ENCODE data around the gene CCDC157.
"Not testable (repeated sequence)": the region's sequence is repeated elsewhere in the genome, so short reads cannot be mapped to it uniquely, and the experiment has no call there.

The CCDC157 gene

DNA sequence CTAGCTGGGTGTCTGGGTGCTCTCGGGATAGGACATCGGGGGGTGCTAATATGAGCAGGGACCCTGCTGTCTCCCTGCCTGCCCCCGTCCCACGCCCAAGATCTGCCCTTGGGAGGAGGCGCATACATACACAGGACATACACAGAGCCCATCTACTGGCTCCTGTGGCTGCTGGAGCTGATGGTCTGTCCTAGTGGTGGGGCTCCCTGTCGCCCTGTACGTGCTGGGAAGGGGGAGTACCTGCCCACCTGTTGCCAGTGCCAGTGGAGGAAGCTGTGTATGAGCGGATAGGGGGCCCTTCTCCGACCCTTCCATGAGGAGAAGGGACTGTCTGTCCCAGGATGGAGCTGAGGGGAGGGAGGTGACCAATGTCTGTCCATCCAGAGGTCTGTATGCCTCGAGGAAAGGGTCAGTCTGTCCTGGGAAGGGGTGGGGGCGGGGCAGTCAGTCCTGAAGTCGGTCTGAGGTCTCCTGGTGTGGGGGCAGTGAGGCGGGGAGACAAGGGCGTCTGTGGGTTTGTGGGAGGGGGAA is 31.0 kb upstream of the CCDC157 start:
- in situ Hi-C loops (cut with HindIII; ENCODE audit: low sequenced_read_pairs): no loop called here

DNA sequence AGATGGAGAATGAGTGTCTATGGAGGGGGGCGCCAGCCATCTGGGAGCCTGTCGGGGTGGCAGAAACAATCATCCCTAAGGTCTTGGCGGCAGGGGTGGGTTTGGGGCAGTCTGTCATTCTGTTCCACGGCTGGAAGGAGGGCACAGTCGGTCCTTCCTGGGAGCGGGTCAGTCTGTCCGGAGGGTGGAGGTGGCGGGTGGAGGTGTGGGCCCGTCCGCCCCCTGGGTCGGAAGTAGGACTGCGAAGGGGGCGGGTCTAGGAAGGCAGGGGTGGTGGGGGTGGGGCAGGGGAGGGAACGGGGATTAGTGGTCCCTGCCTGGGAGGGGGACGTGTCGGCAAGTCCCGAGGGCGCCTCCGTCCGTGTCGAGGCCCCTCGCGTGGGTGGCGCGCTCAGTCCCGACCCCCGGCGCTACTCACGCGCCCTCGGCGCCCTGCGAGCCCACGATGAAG is 30.5 kb upstream of the CCDC157 start:
- in situ Hi-C loops (cut with HindIII; ENCODE audit: low sequenced_read_pairs): no loop called here

DNA sequence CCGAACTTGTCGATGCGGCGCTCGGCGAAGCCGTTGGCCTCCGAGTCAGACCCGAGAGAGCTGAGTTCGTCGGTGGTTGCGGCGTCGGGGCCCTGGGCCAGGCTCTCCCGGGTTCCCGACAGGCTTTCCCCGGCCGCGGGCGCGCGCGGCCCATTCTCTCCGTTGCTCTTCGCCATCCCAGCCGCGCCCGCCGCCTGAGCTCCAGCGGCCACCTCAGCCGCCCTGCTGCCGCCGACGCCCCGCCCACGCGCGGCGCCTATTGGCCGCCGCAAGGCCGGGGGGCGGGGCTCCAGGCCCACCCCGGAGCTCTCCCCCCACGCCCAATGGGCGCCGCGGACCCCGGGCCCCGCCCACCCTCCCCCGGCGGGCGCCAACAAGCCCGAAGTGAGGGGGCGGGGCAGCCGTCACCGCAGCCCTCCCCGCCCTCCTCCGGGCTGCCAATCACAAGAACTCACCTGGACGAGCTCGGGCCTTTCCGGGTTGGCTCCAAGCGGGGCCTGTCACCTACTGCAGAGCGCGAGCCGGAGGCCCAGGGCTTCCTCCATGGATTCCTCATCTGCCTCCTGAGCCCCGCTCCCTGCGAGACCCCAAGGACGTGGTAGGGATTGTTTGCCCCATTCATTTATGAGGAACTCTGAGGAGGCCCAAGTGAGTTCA is 30.0 kb upstream of the CCDC157 start, which contains the start of gene TBC1D10A:
Gene TBC1D10A (minus strand): TSS at position 236 of the 657 bp plus-strand sequence. CDS start 60 bp downstream, at position 176.
- in situ Hi-C loops (cut with HindIII; ENCODE audit: low sequenced_read_pairs): no loop called here

DNA sequence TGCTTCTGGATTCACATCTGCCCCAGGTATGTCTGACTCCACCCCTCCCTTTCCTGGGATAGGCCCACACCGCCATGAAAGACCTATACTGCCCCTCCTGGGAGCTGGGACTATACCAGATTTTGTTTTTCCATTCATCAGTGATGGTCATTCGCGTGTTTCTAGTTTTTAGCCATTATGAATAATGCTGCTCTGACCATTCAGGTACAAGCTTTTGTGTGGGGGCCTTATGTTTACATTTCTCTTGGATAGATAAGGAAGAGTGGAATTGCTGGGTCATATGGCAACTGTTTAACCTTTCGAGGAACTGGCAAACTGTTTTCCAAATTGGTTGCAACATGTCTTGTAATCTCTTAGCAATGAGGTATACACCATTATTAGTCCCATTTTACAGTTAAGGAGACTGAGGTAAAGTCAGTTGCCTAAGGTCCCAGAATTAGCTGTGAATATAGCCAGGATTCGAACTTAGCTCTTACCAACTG is 28.9 kb upstream of the CCDC157 start:
- in situ Hi-C loops (cut with HindIII; ENCODE audit: low sequenced_read_pairs): no loop called here

DNA sequence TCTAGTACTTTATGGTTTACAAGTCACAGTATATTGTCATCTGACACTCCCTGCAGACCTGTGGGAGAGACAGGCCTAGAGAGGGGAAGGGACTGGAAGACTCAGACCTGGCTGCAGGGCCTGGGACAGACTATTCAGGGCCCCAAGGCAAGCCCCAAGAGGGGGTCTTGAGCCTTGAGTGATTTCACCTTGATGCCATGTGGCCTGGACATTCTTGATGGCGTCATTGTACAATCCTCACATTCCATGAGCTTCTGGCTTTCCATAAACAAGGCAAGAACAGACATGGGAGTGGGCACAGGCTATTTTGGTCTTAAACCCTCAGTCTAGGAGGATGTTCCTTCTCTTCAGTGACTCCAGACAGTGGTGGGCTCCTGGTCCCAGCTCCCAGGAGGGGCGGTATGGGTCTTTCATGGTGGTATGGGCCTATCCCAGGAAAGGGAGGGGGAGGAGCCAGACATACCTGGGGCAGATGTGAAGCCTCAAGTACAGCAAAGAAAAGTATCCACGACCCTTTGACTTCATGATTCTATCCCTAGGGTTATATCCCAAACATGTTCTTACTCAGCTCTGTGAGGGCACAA is 28.2 kb upstream of the CCDC157 start:
- in situ Hi-C loops (cut with HindIII; ENCODE audit: low sequenced_read_pairs): no loop called here

DNA sequence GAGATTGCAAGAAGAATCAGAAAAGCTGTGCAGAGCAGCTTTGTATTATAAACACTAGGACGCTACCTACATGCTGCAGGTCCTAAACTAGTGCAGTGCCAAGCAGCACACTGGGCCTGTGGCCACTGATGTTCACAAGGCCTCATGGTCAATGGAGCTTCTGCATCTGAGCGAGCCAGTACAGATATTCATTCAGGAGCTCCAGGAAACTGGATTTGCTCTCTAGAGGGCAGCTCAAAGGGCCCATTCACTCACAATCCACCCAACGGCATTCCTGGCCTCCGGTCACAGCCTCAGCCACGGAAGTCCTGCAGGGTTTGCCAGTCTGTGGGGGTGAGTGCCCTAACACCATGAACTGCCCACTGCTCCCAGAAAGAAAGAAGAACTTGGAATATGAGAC is 24.3 kb upstream of the CCDC157 start:
- in situ Hi-C loops (cut with HindIII; ENCODE audit: low sequenced_read_pairs): no loop called here

DNA sequence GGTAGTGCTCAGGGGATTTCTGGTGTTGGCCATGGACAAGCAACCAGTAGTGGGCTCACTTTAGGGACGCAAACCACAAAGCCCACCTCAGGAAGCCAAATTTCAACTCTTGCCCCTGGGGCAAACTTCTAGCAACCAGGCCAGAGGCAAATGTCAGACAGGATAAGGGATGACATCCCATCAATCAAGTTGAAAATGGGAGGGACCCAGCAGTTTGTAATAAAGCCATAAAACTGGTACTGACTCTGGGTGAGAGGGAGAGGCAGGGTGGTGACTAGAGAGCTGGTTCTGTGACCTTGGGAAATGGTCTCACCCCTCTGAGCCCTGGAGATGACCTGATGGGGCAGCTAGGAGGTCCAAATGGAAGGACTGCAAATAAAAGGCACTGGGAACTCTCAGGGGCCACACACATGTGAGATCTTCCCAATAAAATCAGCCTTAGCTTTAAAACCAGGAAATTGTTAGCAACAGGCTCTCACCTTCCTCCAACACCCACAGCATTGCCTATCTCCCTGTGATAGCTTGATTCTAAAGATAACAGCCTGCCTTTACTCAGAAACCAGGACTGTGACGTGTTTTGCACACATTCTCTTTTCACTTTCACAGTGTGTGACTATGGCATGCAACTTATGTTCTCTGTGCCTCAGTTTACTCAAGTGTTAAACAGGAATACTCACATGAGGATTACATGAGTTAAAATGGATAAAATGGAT is 23.7 kb upstream of the CCDC157 start:
- in situ Hi-C loops (cut with HindIII; ENCODE audit: low sequenced_read_pairs): no loop called here

DNA sequence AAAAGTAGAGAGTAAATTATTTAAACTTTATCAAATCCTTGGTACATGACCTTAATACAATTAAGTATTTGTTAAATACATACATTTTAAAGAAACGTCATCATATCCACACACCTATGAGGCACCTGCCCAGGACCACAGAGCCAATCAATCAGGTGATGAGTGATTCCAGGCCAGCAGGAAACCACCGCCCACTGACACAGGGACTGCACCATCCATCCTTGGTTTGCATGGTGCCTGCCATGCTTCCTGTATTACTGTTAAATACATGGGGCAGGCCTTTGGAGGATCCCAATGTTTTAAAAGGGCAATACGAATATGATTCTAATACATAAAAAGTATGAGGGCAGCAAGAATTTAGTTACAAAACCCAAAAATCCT is 23.1 kb upstream of the CCDC157 start:
- in situ Hi-C loops (cut with HindIII; ENCODE audit: low sequenced_read_pairs): no loop called here

DNA sequence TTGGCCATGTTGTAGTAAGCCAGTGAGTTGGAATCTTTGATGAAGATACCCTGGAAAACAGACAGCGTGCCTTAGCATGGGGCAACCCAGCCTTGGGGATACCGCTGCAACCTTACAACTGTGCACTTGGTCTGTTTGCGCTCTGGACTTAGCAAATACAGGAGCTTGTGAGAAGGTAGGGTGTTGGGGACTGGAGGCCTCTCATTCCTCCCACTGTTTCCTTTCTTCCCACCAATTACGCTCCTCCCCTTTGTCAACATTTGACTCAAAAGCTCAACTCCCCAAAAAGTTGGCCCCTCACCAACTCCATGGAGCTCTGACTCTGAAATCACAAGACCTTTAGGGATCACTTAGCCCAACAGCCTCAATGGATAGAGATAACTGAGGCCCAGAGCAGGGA is 22.2 kb upstream of the CCDC157 start:
- in situ Hi-C loops (cut with HindIII; ENCODE audit: low sequenced_read_pairs): no loop called here

DNA sequence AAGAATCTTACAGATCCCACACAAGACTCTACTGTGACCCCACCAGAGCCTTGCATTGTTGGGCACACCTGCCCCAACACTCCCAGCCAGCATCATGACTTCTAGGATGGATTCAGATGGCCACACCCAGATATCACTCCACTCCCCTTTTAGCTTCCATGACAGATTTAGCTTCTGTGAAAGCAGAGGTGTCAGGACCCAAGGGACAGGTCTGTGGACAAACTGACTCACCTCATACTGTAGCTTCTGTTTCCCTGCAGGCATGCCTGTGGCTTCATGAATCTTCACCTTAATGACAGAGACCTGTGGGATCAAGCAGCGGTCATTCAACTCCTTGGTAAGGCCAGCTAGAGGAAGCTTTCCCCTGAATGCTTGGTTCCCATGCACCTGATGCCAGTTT is 21.6 kb upstream of the CCDC157 start:
- in situ Hi-C loops (cut with HindIII; ENCODE audit: low sequenced_read_pairs): no loop called here

DNA sequence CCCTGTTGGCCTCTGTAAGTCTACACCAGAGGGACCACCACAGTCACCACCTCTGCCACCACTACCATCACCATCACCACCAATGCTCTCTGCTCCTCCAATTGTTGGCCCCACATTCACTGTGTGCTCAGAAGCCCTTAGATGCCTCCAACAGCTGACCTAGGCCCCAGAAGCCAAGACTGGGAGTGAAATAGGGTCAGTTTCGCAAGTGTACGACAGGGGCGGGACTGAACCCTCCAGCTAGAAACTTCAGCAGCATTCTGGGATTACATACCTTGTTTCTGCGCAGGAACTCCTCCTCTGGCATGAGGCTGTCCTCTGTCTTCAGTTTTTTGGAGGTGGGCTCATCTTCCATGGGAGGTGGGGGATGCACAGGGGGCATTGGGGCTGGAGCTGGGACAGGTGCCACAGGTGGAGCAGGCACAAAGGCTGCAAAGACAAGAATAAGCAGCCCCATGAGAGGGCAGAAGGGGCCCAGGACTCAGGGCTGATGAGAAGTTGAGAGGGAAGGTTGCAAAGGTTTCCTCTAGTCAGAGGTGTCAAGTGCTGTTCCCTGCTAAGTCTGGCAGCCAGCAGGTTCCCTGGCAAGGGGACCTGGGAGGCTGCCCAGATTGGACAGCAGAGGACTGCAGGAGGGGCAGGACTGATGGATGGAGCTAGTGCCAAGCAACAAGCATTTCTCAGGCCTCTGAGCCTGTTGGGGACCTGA is 19.9 kb upstream of the CCDC157 start:
- in situ Hi-C loops (cut with HindIII; ENCODE audit: low sequenced_read_pairs): no loop called here

DNA sequence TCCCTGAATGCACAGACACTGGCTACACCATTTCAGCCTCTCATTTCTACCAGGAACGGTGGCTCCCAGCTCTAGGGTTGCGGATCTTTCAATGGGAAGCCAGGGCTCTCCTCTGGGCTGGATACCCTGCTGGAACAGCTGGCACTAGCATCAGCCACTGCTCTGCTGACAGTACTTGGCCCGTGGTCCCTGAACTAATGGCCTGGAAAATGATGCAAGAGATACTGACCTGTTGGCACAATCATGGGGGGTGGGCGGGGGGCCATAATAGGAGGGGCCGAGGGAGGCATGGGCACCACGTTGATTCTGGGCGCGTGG is 19.4 kb upstream of the CCDC157 start:
- in situ Hi-C loops (cut with HindIII; ENCODE audit: low sequenced_read_pairs): no loop called here

DNA sequence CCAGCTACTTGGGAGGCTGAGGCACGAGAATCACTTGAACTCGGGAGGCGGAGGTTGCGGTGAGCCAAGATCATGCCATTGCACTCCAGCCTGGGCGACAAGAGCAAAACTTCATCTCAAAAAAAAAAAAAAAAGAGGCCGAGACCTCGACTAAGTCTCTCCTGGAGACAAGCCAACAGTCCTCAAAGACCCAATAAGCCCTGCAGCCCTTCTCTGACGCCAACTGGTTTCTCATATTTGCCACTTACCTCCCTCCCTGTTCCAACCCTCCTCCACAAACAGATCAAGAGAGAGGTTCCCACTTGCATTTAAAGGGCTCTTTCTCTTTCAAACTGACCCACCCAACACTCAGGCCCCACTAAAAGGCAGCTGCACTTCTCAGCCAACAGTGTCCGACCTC is 18.5 kb upstream of the CCDC157 start:
- in situ Hi-C loops (cut with HindIII; ENCODE audit: low sequenced_read_pairs): not testable (repeated sequence)

DNA sequence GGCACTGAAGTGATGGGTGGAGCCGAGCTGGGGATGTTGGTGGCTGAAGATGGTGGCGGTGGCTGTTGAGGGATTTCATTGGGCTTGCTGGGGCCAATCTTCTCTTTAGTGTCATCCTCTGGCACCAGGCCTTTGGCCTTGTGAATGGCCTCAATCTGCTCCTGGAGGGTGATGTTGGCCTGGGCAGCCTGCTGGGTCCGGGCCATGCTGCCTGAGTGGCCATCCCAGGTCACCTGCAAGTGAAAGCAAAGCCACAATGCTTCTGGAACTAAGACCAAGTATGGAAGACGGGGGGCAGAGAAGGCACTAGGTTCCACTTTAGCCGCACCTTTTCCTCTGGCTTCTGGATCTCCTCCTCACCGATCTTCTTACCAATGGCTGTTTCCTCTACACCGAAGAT is 18.0 kb upstream of the CCDC157 start:
- in situ Hi-C loops (cut with HindIII; ENCODE audit: low sequenced_read_pairs): no loop called here

DNA sequence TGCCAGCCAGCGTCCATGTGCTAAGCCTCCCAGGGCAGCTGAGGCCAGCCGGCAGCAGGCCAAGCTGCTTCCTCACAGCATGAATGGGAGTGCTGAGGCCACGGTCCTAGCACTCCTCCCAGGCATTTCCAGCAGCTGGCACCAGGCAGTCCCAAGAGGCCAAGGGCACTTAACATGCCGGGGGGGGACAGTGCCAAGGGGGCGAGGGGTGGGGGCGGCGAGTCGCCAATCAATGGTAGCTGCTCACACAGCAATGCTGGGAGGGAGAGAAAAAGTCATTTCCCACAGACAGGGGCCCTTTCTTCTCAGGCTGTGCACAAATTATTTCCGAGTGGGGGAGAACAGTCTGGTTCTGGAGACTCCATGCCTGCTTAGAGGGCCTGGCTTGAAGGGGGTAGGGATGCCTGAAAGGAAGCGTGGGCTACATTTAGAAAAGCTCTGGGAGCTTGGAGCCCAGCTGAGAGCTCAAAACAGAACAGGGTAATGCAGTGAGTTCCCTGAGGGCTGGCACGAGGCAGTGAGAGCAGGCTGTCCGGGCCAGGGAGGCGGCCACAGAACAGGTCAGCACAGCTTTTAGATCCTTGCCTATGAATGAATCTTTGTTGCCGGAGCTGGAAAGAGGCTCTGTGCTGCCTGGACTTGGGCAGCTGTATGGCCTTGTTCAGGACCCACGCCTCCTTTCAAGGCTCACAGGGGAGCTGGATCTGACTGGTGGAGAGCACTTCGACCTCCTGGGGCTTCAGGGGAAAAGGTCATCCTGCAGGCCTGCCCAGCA is 15.7 kb upstream of the CCDC157 start:
- in situ Hi-C loops (cut with HindIII; ENCODE audit: low sequenced_read_pairs): no loop called here

DNA sequence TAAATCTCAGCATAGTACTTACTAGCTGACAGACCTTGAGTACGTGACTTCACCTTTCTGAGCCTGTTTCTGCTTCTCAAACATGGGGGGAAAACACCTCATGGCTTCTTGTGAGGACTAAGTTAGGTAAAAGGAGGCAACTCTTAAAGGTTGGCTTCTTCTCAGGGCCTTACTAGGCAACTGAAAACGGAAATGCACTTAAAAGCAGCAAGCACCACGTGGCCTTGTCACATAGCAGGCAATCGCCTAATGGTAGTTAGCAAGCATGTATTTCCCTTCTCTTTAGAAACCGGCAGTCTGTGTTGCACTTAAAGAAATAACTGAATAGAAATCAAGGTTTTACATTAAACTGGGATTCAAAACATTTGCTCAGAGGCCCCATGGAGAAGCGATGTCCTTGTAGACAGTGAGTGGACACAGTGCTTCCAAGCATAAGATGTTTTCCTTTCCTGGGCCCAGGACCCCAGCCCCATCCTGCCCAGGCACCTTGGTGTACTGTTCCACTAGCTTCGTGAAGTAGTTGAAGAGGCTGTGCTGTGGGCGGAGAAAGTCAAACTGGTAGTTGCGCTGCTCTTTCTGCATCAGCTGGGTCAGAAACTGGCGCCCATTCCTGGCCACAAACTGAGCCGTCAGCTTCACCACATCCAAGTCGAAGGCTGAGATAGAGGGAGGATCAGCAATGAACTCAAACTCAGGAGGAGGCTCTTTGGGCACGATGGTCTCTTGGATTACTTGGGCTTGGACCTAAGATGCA is 12.2 kb upstream of the CCDC157 start:
- in situ Hi-C loops (cut with HindIII; ENCODE audit: low sequenced_read_pairs): no loop called here

DNA sequence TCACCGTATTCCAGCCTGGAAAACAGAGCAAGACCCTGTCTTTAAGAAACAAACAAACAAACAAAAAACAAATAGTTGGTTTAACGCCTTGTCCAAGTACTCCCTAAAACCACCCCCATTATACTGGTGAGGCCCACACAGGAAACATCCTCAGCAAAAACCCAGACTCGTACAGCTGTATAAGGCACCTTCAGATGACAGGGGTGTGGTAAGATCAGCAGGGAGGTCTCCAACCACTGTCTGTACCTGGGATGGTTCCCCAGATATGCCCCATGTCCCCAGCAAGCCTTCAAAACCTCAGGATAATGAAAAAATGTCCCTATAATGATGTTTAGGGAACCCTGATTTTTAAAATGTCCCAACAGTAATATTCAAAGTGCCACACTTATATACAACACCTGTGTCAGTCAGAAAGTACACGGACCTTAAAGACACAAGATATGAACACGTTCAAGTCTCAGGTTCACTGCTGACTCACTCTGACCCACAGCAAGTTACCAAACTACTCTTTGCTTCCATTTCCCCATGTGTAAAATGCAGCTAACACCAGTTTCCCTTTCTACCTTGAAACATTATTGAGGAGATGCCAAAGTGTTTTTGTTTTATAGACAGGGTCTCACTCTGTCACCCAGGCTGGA is 9.4 kb upstream of the CCDC157 start:
- in situ Hi-C loops (cut with HindIII; ENCODE audit: low sequenced_read_pairs): no loop called here

DNA sequence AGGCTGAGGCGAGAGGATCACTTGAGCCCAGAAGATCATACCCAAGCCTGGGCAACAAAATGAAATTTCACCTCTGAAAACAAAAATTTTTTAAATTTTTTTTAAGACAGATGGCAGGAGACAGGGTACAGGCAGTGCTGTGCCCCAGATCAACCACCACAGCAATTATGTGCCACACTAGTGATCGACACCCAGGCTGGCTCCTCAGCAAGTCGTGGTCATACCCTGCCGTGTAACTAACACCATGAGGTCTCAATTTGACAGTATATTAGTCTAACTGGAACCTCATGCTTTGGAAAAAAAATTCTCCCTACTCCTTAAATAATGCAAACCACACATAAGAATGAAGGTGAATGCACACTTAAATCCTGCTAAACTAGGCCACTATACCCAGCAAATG is 8.4 kb upstream of the CCDC157 start:
- in situ Hi-C loops (cut with HindIII; ENCODE audit: low sequenced_read_pairs): no loop called here

DNA sequence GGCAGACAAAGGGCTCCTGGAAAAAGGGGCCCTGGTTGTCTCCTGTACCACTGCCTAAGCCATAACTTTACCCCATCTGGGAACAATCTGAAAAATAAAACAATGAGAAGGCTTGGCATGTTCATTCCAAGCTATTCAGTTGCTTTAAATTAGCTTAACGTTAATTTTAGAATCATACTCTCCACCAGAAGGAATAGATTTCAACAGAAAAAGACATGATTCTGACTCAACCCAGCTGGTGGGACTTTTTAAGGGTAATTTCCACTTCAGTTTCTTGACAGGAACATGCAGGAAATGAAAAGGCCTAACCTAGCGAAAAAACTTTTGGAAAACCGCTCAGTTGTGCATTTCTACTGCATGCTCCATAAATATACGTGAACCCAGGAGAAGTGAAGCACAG is 8.0 kb upstream of the CCDC157 start:
- in situ Hi-C loops (cut with HindIII; ENCODE audit: low sequenced_read_pairs): no loop called here

Measured in DLD1 (cell line).